Measurements from ENCODE around the gene CXCL12.

The CXCL12 gene

GRCh38 chr10:44330431-44330830 lies 54.5 kb downstream of the CXCL12 start:
- DNase-seq = no peak

- no peak for DNase-seq
Measured at GRCh38 chr10:44327461-44327860, 57.4 kb downstream of the CXCL12 start.

Measured in GOT3 (cell line).